Uterus (tissue), 2 donors: ENCODE measurements around the gene UBE2O.

Source experiments
- POLR2A ChIP-seq, 2 donors: fragments of 450-650 bp; IDR thresholded peaks; one replicate each; pipeline ENCODE4 v1.6.1; 2016; ENCODE audit warnings: antibody characterized with exemption in 2 of 2, mild to moderate bottlenecking in 1 of 2, moderate library complexity in 1 of 2
- TF ChIP-seq, protein P1 (sequence below), 4 experiments: fragments of 200-600 bp in 2 of 4; fragments of 450-650 bp in 2 of 4; sonication (generic) in 2 of 4; IDR thresholded peaks; one replicate each; pipeline ENCODE4 v1.5.1; 2016 to 2019; ENCODE audit warnings: antibody characterized with exemption in 4 of 4, mild to moderate bottlenecking in 2 of 4, moderate library complexity in 1 of 4

- TF ChIP-seq, protein P1, sequence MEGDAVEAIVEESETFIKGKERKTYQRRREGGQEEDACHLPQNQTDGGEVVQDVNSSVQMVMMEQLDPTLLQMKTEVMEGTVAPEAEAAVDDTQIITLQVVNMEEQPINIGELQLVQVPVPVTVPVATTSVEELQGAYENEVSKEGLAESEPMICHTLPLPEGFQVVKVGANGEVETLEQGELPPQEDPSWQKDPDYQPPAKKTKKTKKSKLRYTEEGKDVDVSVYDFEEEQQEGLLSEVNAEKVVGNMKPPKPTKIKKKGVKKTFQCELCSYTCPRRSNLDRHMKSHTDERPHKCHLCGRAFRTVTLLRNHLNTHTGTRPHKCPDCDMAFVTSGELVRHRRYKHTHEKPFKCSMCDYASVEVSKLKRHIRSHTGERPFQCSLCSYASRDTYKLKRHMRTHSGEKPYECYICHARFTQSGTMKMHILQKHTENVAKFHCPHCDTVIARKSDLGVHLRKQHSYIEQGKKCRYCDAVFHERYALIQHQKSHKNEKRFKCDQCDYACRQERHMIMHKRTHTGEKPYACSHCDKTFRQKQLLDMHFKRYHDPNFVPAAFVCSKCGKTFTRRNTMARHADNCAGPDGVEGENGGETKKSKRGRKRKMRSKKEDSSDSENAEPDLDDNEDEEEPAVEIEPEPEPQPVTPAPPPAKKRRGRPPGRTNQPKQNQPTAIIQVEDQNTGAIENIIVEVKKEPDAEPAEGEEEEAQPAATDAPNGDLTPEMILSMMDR (IDR thresholded peaks at IDR 0.05): no peak
- TF ChIP-seq POLR2A (IDR thresholded peaks at IDR 0.05): no peak
Measured at GRCh38 chr17:76404256-76404655, 48.7 kb downstream of the UBE2O start.
